ENCODE measurements around the gene CFAP77.

CFAP77 gene

DNA sequence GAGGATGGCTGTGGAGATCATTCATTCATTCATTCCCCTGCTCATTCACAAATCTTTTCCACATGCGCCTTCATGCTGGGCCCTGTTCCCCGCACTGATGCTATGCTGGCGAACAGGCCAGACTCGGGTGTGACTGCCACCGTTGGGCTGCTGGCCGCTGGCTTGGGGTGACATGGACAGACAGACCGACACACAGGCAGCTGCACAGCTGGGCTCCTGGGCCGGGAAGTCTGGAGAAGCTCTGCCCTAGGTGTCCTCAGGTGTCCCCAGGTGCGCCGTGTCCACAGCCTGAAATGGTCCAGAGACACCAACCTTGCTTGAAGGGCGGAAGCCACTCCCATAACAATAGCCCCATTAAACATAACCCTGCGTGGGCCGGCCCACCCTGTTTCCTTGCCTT lies 137.4 kb downstream of the CFAP77 start:
- no peaks in the 10 kb centered on the region for H3K36me3 ChIP-seq (ENCODE audit: control insufficient read depth in 2 of 2, insufficient read depth in 1 of 2, low read length in 2 of 2)
- no peak overlapping the region for H3K4me3 ChIP-seq (ENCODE audit: low read depth, low read length)
- CTCF ChIA-PET = interaction anchor here (0.6 to 1.6 kb wide), 2 partner anchors 28 to 69 kb away, joined by 3 to 6 read pairs; no protein-coding TSS in a partner anchor
- TF ChIP-seq ZBTB8A (tag by site-specific recombination; IDR thresholded peaks at IDR 0.05) (no peak), REST (tag by site-specific recombination; IDR thresholded peaks at IDR 0.05) (no peak), ZNF112 (tag by site-specific recombination; IDR thresholded peaks at IDR 0.05) (no peak), ZNF221 (tag by site-specific recombination; IDR thresholded peaks at IDR 0.05; ENCODE audit: borderline replicate concordance) (no peak), ZNF707 (tag by site-specific recombination; IDR thresholded peaks at IDR 0.05) (no peak), ZNF24 (tag by site-specific recombination; IDR thresholded peaks at IDR 0.05) (0 out of 2 replicates have a peak, but pooled peaks have one; percentile 25)
- H3K27ac ChIP-seq (ENCODE audit: extremely low read depth, low read depth, low read length) = no peak overlapping the region
- no peaks in the 10 kb centered on the region; the same call in 1 of the 2 replicates for H3K4me1 ChIP-seq (ENCODE audit: control insufficient read depth, insufficient read depth, low read length)
- no peaks in the 10 kb centered on the region for H3K9me3 ChIP-seq (ENCODE audit: control insufficient read depth, insufficient read depth, low read depth, low read length)
- POLR2A ChIA-PET = no interaction called here

DNA sequence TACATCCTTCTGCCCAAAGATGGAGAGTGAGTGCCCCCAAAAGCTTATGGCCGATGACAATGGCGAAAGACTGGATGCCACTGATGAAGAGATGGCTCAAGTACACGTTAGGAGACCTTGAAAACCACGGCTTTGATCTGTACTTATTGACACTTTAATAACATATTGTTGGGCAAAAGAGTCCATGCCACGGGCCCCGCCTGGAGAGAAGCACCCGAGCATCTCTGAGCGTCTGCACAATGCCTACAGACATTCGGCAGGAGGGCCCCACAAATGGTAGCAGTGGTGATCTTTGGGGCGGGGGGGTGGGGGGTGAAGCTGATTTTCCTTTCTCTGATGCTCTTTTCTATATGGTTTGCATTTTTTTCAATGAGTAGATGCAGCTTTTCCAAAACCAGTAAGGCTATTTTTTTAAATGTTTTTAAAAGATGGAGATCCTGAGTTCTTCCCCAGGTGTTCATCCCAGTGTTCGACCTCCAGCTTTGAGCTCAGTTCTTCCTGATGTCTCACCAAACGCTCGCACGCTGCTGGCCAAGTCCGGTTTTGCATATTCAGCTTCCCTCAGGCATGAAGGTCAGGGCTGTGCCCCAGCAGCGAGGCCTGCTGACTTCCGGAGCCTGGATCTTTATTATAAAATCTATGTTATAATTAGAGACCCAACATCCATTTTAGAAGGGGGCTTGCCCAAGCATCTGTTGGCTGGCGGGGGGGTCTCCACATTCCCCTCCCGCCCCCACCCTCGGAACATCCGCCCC lies 138.1 kb downstream of the CFAP77 start:
- POLR2A ChIA-PET = no interaction called here
- H3K27ac ChIP-seq (ENCODE audit: extremely low read depth, low read depth, low read length) = no peak overlapping the region
- CTCF ChIA-PET = interaction anchor here (0.6 to 1.6 kb wide), 2 partner anchors 27 to 39 kb away, joined by 5 to 6 read pairs; no protein-coding TSS in a partner anchor
- TF ChIP-seq ZNF747 (tag by site-specific recombination; IDR thresholded peaks at IDR 0.05) (no peak), ZNF624 (tag by site-specific recombination; IDR thresholded peaks at IDR 0.05) (no peak), ZNF214 (tag by site-specific recombination; IDR thresholded peaks at IDR 0.05; ENCODE audit: borderline replicate concordance) (no peak), ZNF658 (tag by site-specific recombination; IDR thresholded peaks at IDR 0.05) (no peak), IKZF3 (tag by site-specific recombination; IDR thresholded peaks at IDR 0.05) (no peak), ZNF792 (tag by site-specific recombination; IDR thresholded peaks at IDR 0.05) (no peak), ZNF677 (tag by site-specific recombination; IDR thresholded peaks at IDR 0.05) (no peak), ZNF211 (tag by site-specific recombination; IDR thresholded peaks at IDR 0.05; ENCODE audit: low read depth) (no peak), ZSCAN30 (tag by site-specific recombination; IDR thresholded peaks at IDR 0.05) (no peak), SCRT2 (tag by site-specific recombination; IDR thresholded peaks at IDR 0.05) (no peak), ZNF335 (tag by site-specific recombination; conservative IDR thresholded peaks at IDR 0.05) (no peak), ZNF391 (tag by site-specific recombination; IDR thresholded peaks at IDR 0.05; ENCODE audit: borderline replicate concordance, low read depth) (no peak), OVOL3 (tag by site-specific recombination; IDR thresholded peaks at IDR 0.05) (no peak)
- no peaks in the 10 kb centered on the region; the same call in 1 of the 2 replicates for H3K4me1 ChIP-seq (ENCODE audit: control insufficient read depth, insufficient read depth, low read length)
- H3K9me3 ChIP-seq (ENCODE audit: control insufficient read depth, insufficient read depth, low read depth, low read length) = no peaks in the 10 kb centered on the region
- H3K36me3 ChIP-seq (ENCODE audit: control insufficient read depth in 2 of 2, insufficient read depth in 1 of 2, low read length in 2 of 2) = no peaks in the 10 kb centered on the region
- no peak overlapping the region for H3K4me3 ChIP-seq (ENCODE audit: low read depth, low read length)
